GM21515 (cell line): Measurements from ENCODE around the gene GNB3.

Experiments
- ATAC-seq: cut with Tn5 transposase; IDR thresholded peaks from one replicate; pipeline ENCODE4 v1.9.1; 2021; ENCODE audit not compliant: unreplicated experiment

GNB3 gene

DNA sequence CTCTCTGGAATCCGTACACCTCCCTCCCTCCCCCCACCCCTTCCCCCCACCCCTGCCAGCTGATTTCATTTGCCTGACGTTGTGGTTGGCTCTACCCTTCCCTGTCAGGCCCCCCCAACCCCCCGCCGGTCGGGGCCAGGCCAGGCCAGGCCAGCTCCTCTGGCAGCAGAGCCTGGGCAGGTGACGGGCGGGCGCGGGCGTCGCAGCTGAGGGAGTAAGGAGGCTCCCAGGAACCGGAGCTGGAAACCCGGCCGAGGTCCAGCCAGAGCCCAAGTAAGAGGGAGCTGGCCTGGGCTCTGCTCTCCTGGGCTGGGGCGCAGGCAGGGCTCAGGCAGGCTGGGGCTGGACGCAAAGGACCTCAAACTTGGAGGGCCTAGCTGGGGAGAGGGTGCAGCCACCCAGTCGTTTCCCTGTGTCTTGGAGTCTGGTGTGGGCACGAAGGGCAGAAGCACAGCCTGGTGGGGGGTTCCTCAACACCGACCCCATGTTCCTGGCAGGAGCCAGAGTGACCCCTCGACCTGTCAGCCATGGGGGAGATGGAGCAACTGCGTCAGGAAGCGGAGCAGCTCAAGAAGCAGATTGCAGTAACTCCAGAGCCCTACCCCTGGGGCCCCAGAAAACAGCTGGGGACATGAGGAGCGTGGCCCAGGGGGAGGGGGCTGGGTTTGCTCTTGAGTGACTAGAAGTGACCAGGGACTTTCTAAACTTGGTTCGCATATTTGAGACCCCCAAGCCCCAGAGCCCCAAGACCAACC, at the start of gene GNB3:
Gene GNB3 (plus strand): TSS at position 165 of the 755 bp plus-strand sequence. CDS start 363 bp downstream, at position 528.
- ATAC-seq: no peak

DNA sequence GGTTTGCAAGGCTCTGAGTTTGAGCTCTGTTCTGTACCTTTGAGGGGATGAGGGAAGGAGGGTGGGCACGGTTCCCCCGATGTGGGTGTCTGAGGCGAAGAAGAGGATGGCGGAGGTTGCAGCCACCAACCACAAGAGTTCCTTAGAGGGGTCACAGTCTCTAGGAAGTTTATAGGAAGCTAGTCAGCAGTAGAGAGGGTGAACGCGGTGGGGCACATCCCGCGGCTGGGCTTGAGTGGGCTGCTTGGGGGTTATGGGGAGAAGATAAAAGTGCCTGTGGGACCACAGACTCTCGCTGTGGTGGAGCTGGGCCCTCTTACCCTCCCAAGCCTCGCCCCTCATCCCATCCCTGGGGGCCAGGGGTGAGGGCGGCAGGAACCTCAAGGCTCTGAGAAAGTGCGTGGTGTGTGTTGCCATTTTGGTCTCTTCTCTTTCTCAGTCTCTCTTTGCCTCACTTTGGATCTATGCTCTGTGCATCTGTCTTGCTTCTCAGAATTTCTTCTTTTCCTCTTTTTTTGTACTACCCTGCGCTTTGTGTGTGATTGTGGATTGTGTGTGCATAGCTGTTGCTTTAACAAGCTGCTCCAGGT, 48.7 kb upstream of the GNB3 start:
- ATAC-seq: no peak

GRCh38 chr12:6792522-6793201, 48.1 kb upstream of the GNB3 start:
- no peak for ATAC-seq

GRCh38 chr12:6795088-6795487, 45.6 kb upstream of the GNB3 start:
- no peak for ATAC-seq

DNA sequence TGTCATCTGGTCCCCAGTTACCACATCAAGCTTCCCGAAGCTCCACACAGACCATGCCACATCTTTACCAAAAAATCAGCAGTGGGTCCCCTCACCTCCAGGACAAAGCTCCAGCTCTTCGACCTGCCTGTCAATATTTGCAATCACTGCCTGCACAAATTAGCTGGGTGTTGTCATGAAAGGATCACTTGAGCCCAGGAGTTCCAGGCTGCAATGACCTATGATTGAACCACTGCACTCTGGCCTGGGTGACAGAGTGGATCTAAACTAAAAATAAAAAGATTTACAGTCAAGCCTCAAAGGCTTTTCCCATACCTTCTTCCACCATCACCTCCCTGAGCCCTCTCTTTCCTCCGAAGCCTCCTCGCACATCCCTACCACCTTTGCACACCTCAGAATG, 44.1 kb upstream of the GNB3 start:
- no peak for ATAC-seq

GRCh38 chr12:6799147-6799546, 41.6 kb upstream of the GNB3 start:
- ATAC-seq: no peak

DNA sequence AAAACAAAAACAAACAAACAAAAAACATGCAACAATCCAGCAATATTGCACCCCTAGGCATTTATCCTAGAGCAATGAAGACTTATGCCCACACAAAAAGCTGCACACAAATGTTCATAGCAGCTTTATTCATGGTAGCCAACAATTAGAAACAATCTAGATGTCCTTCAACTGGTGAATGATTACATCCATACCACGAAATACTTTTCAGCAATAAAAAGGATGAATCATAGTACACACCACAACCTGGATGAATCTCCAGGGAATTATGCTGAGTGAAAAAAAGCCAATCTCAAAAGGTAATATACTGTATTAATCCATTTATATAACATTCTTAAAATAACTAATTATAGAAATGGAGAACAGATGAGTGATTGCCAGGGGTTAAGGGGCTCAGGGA, 33.6 kb upstream of the GNB3 start:
- no peak for ATAC-seq

DNA sequence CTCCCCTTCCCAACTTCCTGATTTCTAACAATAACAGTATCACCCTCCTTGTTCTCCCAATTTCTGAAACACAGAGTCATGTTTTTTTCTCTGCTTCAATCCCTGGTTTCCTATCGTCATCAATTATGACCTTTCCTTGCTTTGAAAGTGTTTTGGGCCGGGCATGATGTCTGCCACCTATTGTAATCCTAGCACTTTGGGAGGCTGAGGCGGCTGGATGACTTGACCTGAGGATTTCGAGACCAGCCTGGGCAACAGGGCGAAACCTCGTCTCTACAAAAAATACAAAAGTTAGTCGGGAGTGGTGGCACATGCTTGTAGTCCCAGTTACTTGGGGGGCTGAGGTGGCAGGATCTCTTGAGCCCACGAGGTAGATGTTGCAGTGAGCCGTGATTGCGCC, 31.7 kb upstream of the GNB3 start:
- no peak for ATAC-seq

DNA sequence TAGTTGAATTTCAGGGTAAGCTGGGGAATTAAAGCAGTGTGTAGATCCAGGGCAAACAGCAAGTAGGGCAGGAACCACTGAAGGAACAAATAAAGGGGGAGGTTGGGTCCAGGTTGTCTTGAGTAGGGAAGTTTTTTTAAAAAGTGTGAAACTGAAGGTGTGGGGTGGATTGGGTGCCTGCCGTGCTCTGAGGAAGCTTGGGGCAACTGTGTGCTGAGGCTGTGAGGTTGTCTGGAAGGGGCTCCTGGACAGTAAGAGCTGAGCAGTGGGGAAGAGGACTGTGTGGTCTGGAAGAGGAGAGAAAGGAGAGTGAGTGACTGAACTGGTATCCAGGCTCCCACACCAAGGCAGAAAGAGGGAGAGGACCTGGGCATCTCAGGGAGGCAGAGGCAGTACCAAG, 30.0 kb upstream of the GNB3 start:
- ATAC-seq: no peak

GRCh38 chr12:6813363-6813762, 27.4 kb upstream of the GNB3 start:
- ATAC-seq: no peak

GRCh38 chr12:6816598-6816997, 24.1 kb upstream of the GNB3 start:
- ATAC-seq: no peak

DNA sequence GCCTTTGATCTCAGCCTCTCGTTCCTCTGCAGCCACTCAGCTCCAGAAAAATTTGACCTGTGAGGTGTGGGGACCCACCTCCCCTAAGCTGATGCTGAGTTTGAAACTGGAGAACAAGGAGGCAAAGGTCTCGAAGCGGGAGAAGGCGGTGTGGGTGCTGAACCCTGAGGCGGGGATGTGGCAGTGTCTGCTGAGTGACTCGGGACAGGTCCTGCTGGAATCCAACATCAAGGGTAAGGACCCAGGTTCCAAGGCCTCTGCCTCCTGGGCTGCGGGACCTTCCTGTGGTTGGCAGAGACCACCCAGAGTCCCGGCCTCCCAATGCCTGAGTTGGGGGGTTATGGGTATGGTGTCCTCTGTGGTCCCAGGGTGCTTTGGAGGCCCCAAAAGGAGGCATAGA, 23.6 kb upstream of the GNB3 start:
- ATAC-seq: no peak

DNA sequence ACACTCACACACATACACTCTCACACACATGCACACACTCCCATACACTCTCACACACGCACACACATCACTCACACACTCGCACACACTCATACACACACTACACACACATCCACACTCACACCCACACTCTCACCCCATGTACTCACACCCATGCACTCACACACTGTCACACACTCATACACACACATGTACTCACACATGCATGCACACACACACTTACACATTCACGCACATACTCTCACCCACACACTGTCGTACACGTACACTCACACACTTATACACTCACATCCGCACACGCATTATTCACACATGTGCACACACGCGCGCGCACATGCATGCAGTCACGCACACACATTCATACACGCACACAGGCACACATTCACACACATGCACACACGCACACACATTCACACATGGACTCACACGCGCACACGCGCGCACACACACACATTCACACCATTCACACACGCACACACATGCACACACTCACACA, 23.0 kb upstream of the GNB3 start:
- no peak for ATAC-seq

- ATAC-seq: no peak
Measured at GRCh38 chr12:6818222-6818621, 22.5 kb upstream of the GNB3 start.

- no peak for ATAC-seq
Measured at GRCh38 chr12:6818645-6819044, 22.1 kb upstream of the GNB3 start.

GRCh38 chr12:6819106-6820030, 21.4 kb upstream of the GNB3 start:
- ATAC-seq: no peak

- ATAC-seq: no peak
Measured at GRCh38 chr12:6820166-6820565, 20.6 kb upstream of the GNB3 start.

GRCh38 chr12:6821591-6822425, 18.9 kb upstream of the GNB3 start, which contains the start of gene GPR162:
Gene GPR162, plus strand, starts transcription at chr12:6821821. Its CDS starts 2,078 bp downstream, at chr12:6823899.
- no peak for ATAC-seq

DNA sequence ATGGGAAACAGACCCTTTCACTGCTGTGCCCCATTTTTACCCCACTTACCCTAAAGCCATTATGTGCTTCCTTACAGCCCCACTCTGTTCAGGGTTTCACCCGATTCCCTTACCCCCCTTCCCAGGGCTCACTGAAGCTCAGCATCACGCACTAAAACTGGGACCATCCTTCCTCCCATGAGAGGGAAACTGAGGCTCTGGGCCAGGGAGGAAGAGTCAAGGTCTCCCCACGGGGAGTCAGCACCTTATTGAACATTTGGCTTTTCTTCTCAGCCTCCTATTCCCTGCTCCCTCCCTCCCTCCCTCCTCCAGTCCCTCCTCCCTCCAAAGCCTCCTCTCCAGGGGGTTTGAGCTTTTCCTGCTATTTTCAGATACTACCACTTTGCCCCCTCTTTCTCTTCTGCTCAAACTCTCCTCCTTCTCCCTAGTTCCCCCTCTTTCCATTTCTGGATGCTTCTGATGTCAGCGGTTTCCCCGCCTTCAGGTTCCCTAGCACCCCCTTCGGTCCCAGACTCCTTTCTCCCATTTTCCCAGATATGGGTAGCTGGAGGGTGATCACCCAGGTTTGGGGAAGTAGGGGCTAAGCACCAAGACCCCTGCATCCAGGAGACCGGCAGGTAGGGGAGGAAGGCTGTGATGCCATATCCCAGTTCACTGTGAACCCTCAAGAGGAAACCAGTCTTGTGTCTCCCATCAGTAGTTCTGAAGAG, 18.1 kb upstream of the GNB3 start:
- ATAC-seq: no peak
